Measurements from ENCODE around the gene NKAPD1.

DNA sequence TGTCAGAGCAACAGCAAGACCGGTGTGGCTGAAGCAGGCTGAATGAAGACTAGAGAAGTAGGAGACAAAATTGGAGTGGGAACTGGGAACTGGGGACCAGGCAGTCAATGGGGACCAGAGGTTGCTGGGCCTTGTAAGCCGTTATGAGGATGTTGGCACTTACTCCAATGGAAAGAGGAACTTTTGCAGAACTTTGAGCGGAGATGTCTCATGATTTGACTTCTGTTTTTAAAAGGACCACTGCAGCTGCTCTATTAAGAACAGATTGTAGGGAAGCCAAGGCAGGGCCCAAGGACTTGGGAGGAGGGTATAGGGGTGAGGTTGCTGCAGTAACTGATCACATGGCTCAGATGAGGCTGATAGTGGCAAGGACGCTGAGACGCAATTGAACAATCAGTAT, 55.6 kb downstream of the NKAPD1 start:
- TF ChIP-seq, protein P1, sequence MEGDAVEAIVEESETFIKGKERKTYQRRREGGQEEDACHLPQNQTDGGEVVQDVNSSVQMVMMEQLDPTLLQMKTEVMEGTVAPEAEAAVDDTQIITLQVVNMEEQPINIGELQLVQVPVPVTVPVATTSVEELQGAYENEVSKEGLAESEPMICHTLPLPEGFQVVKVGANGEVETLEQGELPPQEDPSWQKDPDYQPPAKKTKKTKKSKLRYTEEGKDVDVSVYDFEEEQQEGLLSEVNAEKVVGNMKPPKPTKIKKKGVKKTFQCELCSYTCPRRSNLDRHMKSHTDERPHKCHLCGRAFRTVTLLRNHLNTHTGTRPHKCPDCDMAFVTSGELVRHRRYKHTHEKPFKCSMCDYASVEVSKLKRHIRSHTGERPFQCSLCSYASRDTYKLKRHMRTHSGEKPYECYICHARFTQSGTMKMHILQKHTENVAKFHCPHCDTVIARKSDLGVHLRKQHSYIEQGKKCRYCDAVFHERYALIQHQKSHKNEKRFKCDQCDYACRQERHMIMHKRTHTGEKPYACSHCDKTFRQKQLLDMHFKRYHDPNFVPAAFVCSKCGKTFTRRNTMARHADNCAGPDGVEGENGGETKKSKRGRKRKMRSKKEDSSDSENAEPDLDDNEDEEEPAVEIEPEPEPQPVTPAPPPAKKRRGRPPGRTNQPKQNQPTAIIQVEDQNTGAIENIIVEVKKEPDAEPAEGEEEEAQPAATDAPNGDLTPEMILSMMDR (IDR thresholded peaks at IDR 0.05), result no peak
- TF ChIP-seq POLR2A (IDR thresholded peaks at IDR 0.05) (no peak), POLR2AphosphoS5 (IDR thresholded peaks at IDR 0.05) (no peak)
